Activated CD8-positive, alpha-beta T cell treated with anti-CD3 and anti-CD28 coated beads for 36 hours (primary cell): ENCODE results near the gene PRKCE. TPM values are rescaled to one million over a fixed set of nuclear protein-coding genes. Genes with fewer than 3 reads are reported as not detected.

Experiments used
- ATAC-seq: fragments of 200-7000 bp; cut with Tn5 transposase; one replicate; pipeline ENCODE4 v1.10.0; 2021; ENCODE audit warnings: mild to moderate bottlenecking, moderate library complexity
- CTCF ChIA-PET: fragments of 350-600 bp; sonication (Branson Sonifier 250); formaldehyde crosslinking; loops from one replicate; lab custom pipeline; 2021; ENCODE audit warnings: antibody characterized with exemption; lab: Charles Lee
- POLR2A ChIA-PET: fragments of 350-600 bp; sonication (Branson Sonifier 250); formaldehyde crosslinking; loops from one replicate; lab custom pipeline; 2021; ENCODE audit warnings: antibody characterized with exemption; lab: Charles Lee
- DNase-seq: peaks from one replicate; pipeline ENCODE4 v3.0.0-alpha.2; 2020
- H3K27ac Mint-ChIP-seq: one replicate; pipeline ENCODE4 v1.8.0; 2021; ENCODE audit warnings: mild to moderate bottlenecking, mixed read lengths
- H3K27me3 Mint-ChIP-seq: one replicate; pipeline ENCODE4 v1.8.0; 2021; ENCODE audit warnings: mixed read lengths
- H3K36me3 Mint-ChIP-seq: one replicate; pipeline ENCODE4 v1.8.0; 2021; ENCODE audit warnings: low read depth, mixed read lengths
- H3K4me1 Mint-ChIP-seq: one replicate; pipeline ENCODE4 v1.8.0; 2021; ENCODE audit warnings: low read depth, mixed read lengths
- H3K4me3 Mint-ChIP-seq: one replicate; pipeline ENCODE4 v1.8.0; 2021; ENCODE audit warnings: mild to moderate bottlenecking, moderate library complexity, mixed read lengths
- H3K9me3 Mint-ChIP-seq: one replicate; pipeline ENCODE4 v1.8.0; 2021; ENCODE audit warnings: mixed read lengths
- intact Hi-C: fragments of 100-400 bp; cut with micrococcal nuclease; formaldehyde crosslinking; loops from one replicate; pipeline ENCODE4 v1.10.0; 2022
- total RNA-seq, 2 experiments: library from RNA; stranded (reverse); gene quantifications; one replicate each; pipeline ENCODE4 v1.2.3, GENCODE V29; 2021
- TF ChIP-seq, protein P1 (sequence below): fragments of 200-600 bp; IDR thresholded peaks from one replicate; pipeline ENCODE4 v1.8.0; 2022; ENCODE audit warnings: antibody characterized with exemption, mild to moderate bottlenecking

The PRKCE gene
- total RNA-seq, 2 experiments from 2014 or later, result 11.5 to 11.9 TPM

DNA sequence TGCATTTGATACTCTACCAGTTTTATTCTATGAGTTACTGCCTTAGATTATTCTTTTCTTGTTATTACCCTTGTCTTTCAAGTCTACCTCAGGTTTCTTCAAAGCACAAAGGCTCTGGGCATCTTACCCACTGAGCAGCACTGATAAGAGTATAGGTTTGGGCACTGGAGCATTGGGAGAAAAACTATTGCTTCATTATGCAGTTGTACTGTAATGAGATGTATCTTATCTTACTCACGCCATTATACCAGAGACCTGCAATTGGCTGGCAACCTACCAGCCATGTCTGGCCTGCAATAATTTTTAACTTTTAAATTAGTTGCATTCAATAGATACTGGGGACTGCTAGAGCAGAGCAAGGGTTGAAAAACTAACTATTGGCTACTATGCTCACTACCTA, 21.5 kb upstream of the PRKCE start:
- peaks cover 13% of the 10 kb centered on the region for H3K27me3 Mint-ChIP-seq
- intact Hi-C loops, result no loop called here
- TF ChIP-seq, protein P1, sequence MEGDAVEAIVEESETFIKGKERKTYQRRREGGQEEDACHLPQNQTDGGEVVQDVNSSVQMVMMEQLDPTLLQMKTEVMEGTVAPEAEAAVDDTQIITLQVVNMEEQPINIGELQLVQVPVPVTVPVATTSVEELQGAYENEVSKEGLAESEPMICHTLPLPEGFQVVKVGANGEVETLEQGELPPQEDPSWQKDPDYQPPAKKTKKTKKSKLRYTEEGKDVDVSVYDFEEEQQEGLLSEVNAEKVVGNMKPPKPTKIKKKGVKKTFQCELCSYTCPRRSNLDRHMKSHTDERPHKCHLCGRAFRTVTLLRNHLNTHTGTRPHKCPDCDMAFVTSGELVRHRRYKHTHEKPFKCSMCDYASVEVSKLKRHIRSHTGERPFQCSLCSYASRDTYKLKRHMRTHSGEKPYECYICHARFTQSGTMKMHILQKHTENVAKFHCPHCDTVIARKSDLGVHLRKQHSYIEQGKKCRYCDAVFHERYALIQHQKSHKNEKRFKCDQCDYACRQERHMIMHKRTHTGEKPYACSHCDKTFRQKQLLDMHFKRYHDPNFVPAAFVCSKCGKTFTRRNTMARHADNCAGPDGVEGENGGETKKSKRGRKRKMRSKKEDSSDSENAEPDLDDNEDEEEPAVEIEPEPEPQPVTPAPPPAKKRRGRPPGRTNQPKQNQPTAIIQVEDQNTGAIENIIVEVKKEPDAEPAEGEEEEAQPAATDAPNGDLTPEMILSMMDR, result no peak
- CTCF ChIA-PET, result no interaction called here
- no peaks in the 10 kb centered on the region for H3K4me1 Mint-ChIP-seq
- DNase-seq (no peak), ATAC-seq (no peak)
- H3K9me3 Mint-ChIP-seq, result no peaks in the 10 kb centered on the region
- H3K36me3 Mint-ChIP-seq, result no peaks in the 10 kb centered on the region
- POLR2A ChIA-PET, result no interaction called here
- no peak overlapping the region for H3K27ac Mint-ChIP-seq
- no peak overlapping the region for H3K4me3 Mint-ChIP-seq

DNA sequence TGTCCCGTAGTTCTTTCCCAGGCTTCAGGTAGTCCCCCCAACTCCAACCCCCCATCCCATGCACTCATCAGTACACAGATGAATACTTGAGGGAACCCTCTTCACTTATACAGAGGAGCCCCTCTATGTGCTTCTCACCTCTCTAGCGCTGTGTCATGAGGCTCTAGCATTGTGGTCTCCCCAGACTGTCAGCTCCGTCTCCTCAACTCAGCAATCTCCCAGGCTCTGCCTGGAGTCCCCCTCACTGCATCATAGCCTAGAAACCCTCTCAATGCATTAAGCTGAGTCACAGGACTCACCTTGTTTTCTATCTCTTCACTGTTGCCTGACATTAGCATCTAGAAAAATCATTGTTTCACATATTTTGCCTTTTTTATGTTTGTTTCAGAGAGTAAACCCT, 20.2 kb upstream of the PRKCE start:
- Mint-ChIP-seq H3K4me3 (no peak overlapping the region), H3K9me3 (no peaks in the 10 kb centered on the region), H3K36me3 (no peaks in the 10 kb centered on the region), H3K27ac (no peak overlapping the region), H3K4me1 (no peaks in the 10 kb centered on the region), H3K27me3 (peaks cover 14% of the 10 kb centered on the region)
- no peak for DNase-seq
- no peak for ATAC-seq
- intact Hi-C loops, result no loop called here
- TF ChIP-seq, protein P1, result no peak
- CTCF ChIA-PET, result interaction anchor here (1.0 to 1.4 kb wide), 2 partner anchors 11 to 147 kb away, joined by 3 to 4 read pairs; no protein-coding TSS in a partner anchor
- POLR2A ChIA-PET, result no interaction called here

DNA sequence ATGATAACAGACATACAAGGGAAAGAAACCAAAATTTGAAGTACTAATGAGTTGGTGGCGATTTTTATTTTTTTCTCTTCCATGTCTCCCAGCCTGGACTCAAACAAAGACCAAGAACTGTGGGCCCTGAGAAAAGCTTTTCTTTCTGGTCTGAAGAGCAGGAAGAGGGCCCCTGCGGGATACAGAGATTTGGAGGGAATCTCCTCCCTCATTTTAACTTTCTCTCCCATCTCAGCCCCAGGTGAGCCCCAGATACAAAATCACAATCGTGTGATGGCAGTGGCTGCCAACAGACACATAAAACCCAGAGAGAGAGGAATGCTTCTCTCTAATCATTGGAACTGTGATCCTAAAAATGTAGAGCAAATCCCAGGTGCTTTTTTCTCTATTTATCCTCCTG, 19.5 kb upstream of the PRKCE start:
- ChIA-PET CTCF (interaction anchor here (1.0 to 1.4 kb wide), 2 partner anchors 11 to 147 kb away, joined by 3 to 4 read pairs; no protein-coding TSS in a partner anchor), POLR2A (no interaction called here)
- H3K4me3 Mint-ChIP-seq, result no peak overlapping the region
- peaks cover 14% of the 10 kb centered on the region for H3K27me3 Mint-ChIP-seq
- TF ChIP-seq, protein P1, result no peak
- intact Hi-C loops, result no loop called here
- DNase-seq (no peak), ATAC-seq (no peak)
- H3K4me1 Mint-ChIP-seq, result no peaks in the 10 kb centered on the region
- H3K27ac Mint-ChIP-seq, result no peak overlapping the region
- H3K9me3 Mint-ChIP-seq, result no peaks in the 10 kb centered on the region
- H3K36me3 Mint-ChIP-seq, result no peaks in the 10 kb centered on the region

DNA sequence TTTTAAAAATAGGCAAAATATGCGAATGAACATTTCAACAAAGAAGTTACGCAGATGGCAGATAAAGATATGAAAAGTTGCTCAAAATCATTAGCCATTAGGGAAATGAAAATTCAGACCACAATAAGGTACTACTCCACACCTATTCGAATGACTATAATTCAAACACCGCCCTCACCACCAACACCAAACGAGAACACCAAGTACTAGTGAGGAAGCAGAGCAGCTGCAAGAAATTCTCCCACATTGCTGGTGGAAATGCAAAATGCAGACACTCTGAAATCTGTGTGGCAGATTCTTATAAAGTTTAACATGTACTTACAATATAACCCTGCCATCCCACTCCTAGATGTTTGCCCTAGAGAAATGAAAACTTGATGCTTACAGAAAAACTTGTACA, 17.3 kb upstream of the PRKCE start:
- Mint-ChIP-seq H3K36me3 (no peaks in the 10 kb centered on the region), H3K9me3 (no peaks in the 10 kb centered on the region), H3K4me3 (no peak overlapping the region), H3K4me1 (no peaks in the 10 kb centered on the region), H3K27ac (no peak overlapping the region), H3K27me3 (peaks cover 22% of the 10 kb centered on the region)
- intact Hi-C loops, result no loop called here
- TF ChIP-seq, protein P1, result no peak
- CTCF ChIA-PET, result interaction anchor here (1.4 kb wide), 1 partner anchor 144 kb away, joined by 4 read pairs; no protein-coding TSS in a partner anchor
- POLR2A ChIA-PET, result interaction anchor here (0.6 to 0.9 kb wide), 2 partner anchors 28 to 41 kb away, joined by 3 to 4 read pairs; no protein-coding TSS in a partner anchor
- DNase-seq, result no peak
- no peak for ATAC-seq

DNA sequence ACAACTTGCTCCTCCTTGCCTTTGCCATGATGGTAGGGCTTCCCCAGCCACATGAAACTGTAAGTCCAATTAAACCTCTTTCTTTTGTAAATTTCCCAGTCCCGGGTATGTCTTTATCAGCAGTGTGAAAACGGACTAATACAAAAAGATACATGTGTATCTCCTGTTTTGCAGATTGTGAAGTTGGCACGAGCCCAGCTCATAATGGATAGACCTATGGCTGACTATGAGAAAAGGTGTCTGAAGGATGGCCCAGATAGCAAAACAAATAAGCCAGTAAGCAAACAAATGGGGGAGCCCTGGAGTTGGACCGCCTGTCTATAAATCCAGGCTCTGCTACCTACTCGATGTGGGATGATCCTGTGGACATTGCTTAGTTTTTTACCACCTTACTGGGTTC, 15.5 kb upstream of the PRKCE start:
- TF ChIP-seq, protein P1, result no peak
- peaks cover 20% of the 10 kb centered on the region for H3K27me3 Mint-ChIP-seq

More for the DNA sequence above, 15.5 kb upstream of the PRKCE start:
- DNase-seq, result no peak
- no peaks in the 10 kb centered on the region for H3K4me1 Mint-ChIP-seq
- ChIA-PET CTCF (no interaction called here), POLR2A (no interaction called here)
- intact Hi-C loops, result no loop called here
- no peak overlapping the region for H3K4me3 Mint-ChIP-seq
- no peak overlapping the region for H3K27ac Mint-ChIP-seq
- H3K36me3 Mint-ChIP-seq, result no peaks in the 10 kb centered on the region
- H3K9me3 Mint-ChIP-seq, result no peaks in the 10 kb centered on the region
- no peak for ATAC-seq
